Keratinocyte (primary cell): ENCODE measurements around the gene FAR1. TPM values are rescaled to one million over a fixed set of nuclear protein-coding genes. Genes with fewer than 3 reads are reported as not detected.

Experiments
- DNase-seq: peaks from one replicate; pipeline ENCODE4 v3.0.0-alpha.2; 2011; ENCODE audit warnings: low read depth, missing footprints, low spot score
- FAIRE-seq: peaks from 2 replicates; lab custom pipeline; 2011; peaks lifted over from hg19 to GRCh38; lab: Jason Lieb, UNC
- H2AFZ ChIP-seq: 2 replicates; pipeline ENCODE4 v1.6.0; 2012; ENCODE audit warnings: low read length, control low read depth, inconsistent platforms; ENCODE audit not compliant: control insufficient read depth
- H3K27ac ChIP-seq: 2 replicates; pipeline ENCODE4 v1.5.1; 2011; ENCODE audit warnings: low read length; ENCODE audit not compliant: control insufficient read depth, insufficient read depth
- H3K27me3 ChIP-seq: 3 replicates; pipeline ENCODE4 v1.6.0; 2011; ENCODE audit warnings: low read length; ENCODE audit not compliant: control insufficient read depth, insufficient read depth; ENCODE audit errors: extremely low read depth
- H3K36me3 ChIP-seq, 2 experiments: 2 replicates in 1 of 2; 3 replicates in 1 of 2; pipeline ENCODE4 v1.5.1; 2011; ENCODE audit warnings: low read length in 2 of 2, mild to moderate bottlenecking in 1 of 2; ENCODE audit not compliant: control insufficient read depth in 2 of 2, insufficient read depth in 2 of 2; ENCODE audit errors: extremely low read depth in 1 of 2
- H3K4me1 ChIP-seq: 3 replicates; pipeline ENCODE4 v1.5.1; 2011; ENCODE audit warnings: low read length; ENCODE audit not compliant: control insufficient read depth, insufficient read depth; ENCODE audit errors: extremely low read depth
- H3K4me2 ChIP-seq: 3 replicates; pipeline ENCODE4 v1.6.0; 2011; ENCODE audit warnings: low read depth, low read length; ENCODE audit not compliant: control insufficient read depth, insufficient read depth; ENCODE audit errors: extremely low read depth
- H3K4me3 ChIP-seq, 3 experiments: fragments of 200-600 bp in 1 of 3; sonication (generic) in 1 of 3; 2 replicates in 2 of 3; 3 replicates in 1 of 3; pipeline ENCODE4 v1.5.1; 2011 to 2016; ENCODE audit warnings: low read length in 3 of 3, mild to moderate bottlenecking in 3 of 3, control low read depth in 2 of 3, inconsistent platforms in 1 of 3, low read depth in 1 of 3, mixed read lengths in 1 of 3, mixed run types in 1 of 3, moderate library complexity in 1 of 3; ENCODE audit not compliant: control insufficient read depth in 2 of 3, insufficient read depth in 2 of 3; ENCODE audit errors: extremely low read depth in 1 of 3
- H3K79me2 ChIP-seq: 2 replicates; pipeline ENCODE4 v1.6.0; 2012; ENCODE audit warnings: low read length; ENCODE audit not compliant: control insufficient read depth, insufficient read depth
- H3K9ac ChIP-seq: 3 replicates; pipeline ENCODE4 v1.6.0; 2011; ENCODE audit warnings: low read length; ENCODE audit not compliant: control insufficient read depth, insufficient read depth; ENCODE audit errors: extremely low read depth
- H3K9me1 ChIP-seq: 3 replicates; pipeline ENCODE4 v1.6.0; 2011; ENCODE audit warnings: low read length; ENCODE audit not compliant: control insufficient read depth, insufficient read depth; ENCODE audit errors: extremely low read depth
- H3K9me3 ChIP-seq: 2 replicates; pipeline ENCODE4 v1.5.1; 2012; ENCODE audit warnings: low read depth, low read length; ENCODE audit not compliant: control insufficient read depth
- H4K20me1 ChIP-seq: 3 replicates; pipeline ENCODE4 v1.6.0; 2011; ENCODE audit warnings: low read length; ENCODE audit not compliant: control insufficient read depth, insufficient read depth; ENCODE audit errors: extremely low read depth
- CTCF ChIP-seq, 3 experiments: IDR thresholded peaks in 1 of 3; conservative IDR thresholded peaks in 1 of 3; optimal IDR thresholded peaks in 1 of 3; 2 replicates in 2 of 3; 3 replicates in 1 of 3; pipeline versions ENCODE3 to v1.5.1; 2011; ENCODE audit warnings: low read length in 3 of 3, mild to moderate bottlenecking in 3 of 3, moderate library complexity in 2 of 3, control low read depth in 1 of 3, inconsistent platforms in 1 of 3; ENCODE audit not compliant: insufficient read depth in 2 of 3; ENCODE audit errors: extremely low read depth in 1 of 3
- EZH2 ChIP-seq: IDR thresholded peaks from one replicate; pipeline ENCODE4 v1.6.1; 2012; ENCODE audit warnings: inconsistent platforms, mild to moderate bottlenecking, low read length, moderate library complexity
- dilution Hi-C: fragments of 300-500 bp; cut with MboI; formaldehyde crosslinking; loops from one replicate; pipeline ENCODE4 v1.7.0; 2020; ENCODE audit warnings: low sequenced_read_pairs; ENCODE audit not compliant: extremely low pct_ligation_motif_present
- polyA plus RNA-seq, 5 experiments: library from polyadenylated mRNA; depleted of rRNA in 3 of 5; stranded (reverse) in 3 of 5; stranded (forward) in 1 of 5; unstranded in 1 of 5; fragments of >200 nt; gene quantifications; 1 replicate in 1 of 5; 2 replicates in 3 of 5; 3 replicates in 1 of 5; pipeline versions ENCODE4 v1.2.1 to v1.2.3, GENCODE V29; 2011 to 2012; ENCODE audit warnings: missing spikeins in 2 of 5, low read depth in 1 of 5, low replicate concordance in 1 of 5
- small RNA-seq, 3 experiments: library from RNA; depleted of rRNA; stranded (forward); fragments of <200 nt; gene quantifications; one replicate each; pipeline ENCODE3, GENCODE V24; 2012; ENCODE audit warnings: low read depth in 3 of 3, low replicate concordance in 1 of 3; ENCODE audit not compliant: insufficient read length in 3 of 3

Gene FAR1
- polyA plus RNA-seq, 1 donor (not counting 4 experiments of a cell fraction or from before 2014, with no cell fraction given), result 140 TPM

- Histone ChIP-seq H3K79me2 (no peaks in the 10 kb centered on the region), H3K36me3 (no peaks in the 10 kb centered on the region), H2AFZ (no peak overlapping the region), H3K4me2 (no peak overlapping the region), H3K9me3 (no peaks in the 10 kb centered on the region), H4K20me1 (no peaks in the 10 kb centered on the region), H3K27ac (no peak overlapping the region), H3K4me1 (no peaks in the 10 kb centered on the region), H3K27me3 (peaks cover 13% of the 10 kb centered on the region), H3K4me3 (no peak overlapping the region), H3K9me1 (no peaks in the 10 kb centered on the region), H3K9ac (no peak overlapping the region)
- TF ChIP-seq EZH2, result no peak
- no peak for TF ChIP-seq CTCF (optimal IDR thresholded peaks at IDR 0.05 in 1 of 3, IDR thresholded peaks at IDR 0.05 in 1 of 3, conservative IDR thresholded peaks at IDR 0.05 in 1 of 3; ENCODE audit: extremely low read depth in 1 of 3, insufficient read depth in 2 of 3, low read length in 3 of 3)
- no peak for FAIRE-seq
- dilution Hi-C loops, result no loop called here
- DNase-seq, result no peak
Observed at GRCh38 chr11:13778345-13778744, 109.9 kb downstream of the FAR1 start.

GRCh38 chr11:13781153-13781552 is 112.7 kb downstream of the FAR1 start:
- H3K9me1 ChIP-seq, result no peaks in the 10 kb centered on the region
- no peaks in the 10 kb centered on the region for H3K4me1 ChIP-seq
- FAIRE-seq (no peak), DNase-seq (no peak)
- no peaks in the 10 kb centered on the region for H3K79me2 ChIP-seq
- no peak overlapping the region for H3K27ac ChIP-seq
- H3K4me2 ChIP-seq, result no peak overlapping the region
- dilution Hi-C loops, result no loop called here
- H3K9me3 ChIP-seq, result no peaks in the 10 kb centered on the region
- no peaks in the 10 kb centered on the region for H3K36me3 ChIP-seq
- no peak overlapping the region for H3K9ac ChIP-seq
- H3K27me3 ChIP-seq, result peaks cover 17% of the 10 kb centered on the region
- H2AFZ ChIP-seq, result no peak overlapping the region
- H3K4me3 ChIP-seq, result no peak overlapping the region
- no peaks in the 10 kb centered on the region for H4K20me1 ChIP-seq
- TF ChIP-seq EZH2 (no peak), CTCF (optimal IDR thresholded peaks at IDR 0.05 in 1 of 3, IDR thresholded peaks at IDR 0.05 in 1 of 3, conservative IDR thresholded peaks at IDR 0.05 in 1 of 3; ENCODE audit: extremely low read depth in 1 of 3, insufficient read depth in 2 of 3, low read length in 3 of 3) (no peak)

Small RNAs within 50 kb of the gene (small RNA-seq; reads per million reads assigned to genes)
- gene AC013828.1, result 0 reads per million in 3 experiments
- 0 reads per million in 3 experiments for gene RF00019
- 0 reads per million in 3 experiments for gene RPL39P26

Other genes starting within 250 kb of the FAR1 start
- gene BTBD10, start 205.4 kb upstream of the FAR1 start, polyA plus RNA-seq, result 45.6 to 76.0 TPM (median 66.5 TPM) in 3 replicates
- gene PTH, start 172.7 kb upstream of the FAR1 start, polyA plus RNA-seq, result not detected in 3 replicates